Smooth muscle cell (in vitro differentiated cells): ENCODE measurements around the gene DSCAM. TPM values are rescaled to one million over a fixed set of nuclear protein-coding genes. Genes with fewer than 3 reads are reported as not detected.

Source experiments
- DNase-seq: peaks from one replicate; lab custom pipeline; 2025; ENCODE audit not compliant: unreplicated experiment; lab: John Stamatoyannopoulos, UW
- H2AFZ ChIP-seq: fragments of 200-600 bp; sonication (generic); 2 replicates; pipeline ENCODE4 v1.6.0; 2016; ENCODE audit warnings: antibody characterized with exemption, low read depth, mild to moderate bottlenecking
- H3F3A ChIP-seq: fragments of 200-600 bp; sonication (generic); 2 replicates; pipeline ENCODE4 v1.6.0; 2017; ENCODE audit warnings: antibody characterized with exemption, low read depth
- H3K27ac ChIP-seq: fragments of 200-600 bp; sonication (generic); 2 replicates; pipeline ENCODE4 v1.5.1; 2016; ENCODE audit warnings: low read depth, mild to moderate bottlenecking
- H3K27me3 ChIP-seq: fragments of 200-600 bp; sonication (generic); 2 replicates; pipeline ENCODE4 v1.6.1; 2016; ENCODE audit warnings: low read depth, mild to moderate bottlenecking
- H3K36me3 ChIP-seq: fragments of 200-600 bp; sonication (generic); 2 replicates; pipeline ENCODE4 v1.5.1; 2016; ENCODE audit warnings: low read depth
- H3K4me1 ChIP-seq: fragments of 200-600 bp; sonication (generic); 2 replicates; pipeline ENCODE4 v1.5.1; 2016; ENCODE audit warnings: low read depth
- H3K4me2 ChIP-seq: fragments of 200-600 bp; sonication (generic); 2 replicates; pipeline ENCODE4 v1.6.0; 2016; ENCODE audit warnings: mild to moderate bottlenecking
- H3K4me3 ChIP-seq: fragments of 200-600 bp; sonication (generic); 2 replicates; pipeline ENCODE4 v1.5.1; 2016; ENCODE audit warnings: mild to moderate bottlenecking
- H3K79me2 ChIP-seq: fragments of 200-600 bp; sonication (generic); 2 replicates; pipeline ENCODE4 v1.6.0; 2016; ENCODE audit warnings: low read depth, mild to moderate bottlenecking
- H3K9ac ChIP-seq: fragments of 200-600 bp; sonication (generic); 2 replicates; pipeline ENCODE4 v1.6.0; 2016; ENCODE audit warnings: low read depth
- H3K9me3 ChIP-seq: fragments of 200-600 bp; sonication (generic); replicated peaks from 2 replicates; pipeline ENCODE4 v1.5.1; 2016; ENCODE audit warnings: low read depth
- H4K20me1 ChIP-seq: fragments of 200-600 bp; sonication (generic); 2 replicates; pipeline ENCODE4 v1.6.0; 2016; ENCODE audit warnings: low read depth
- CTCF ChIP-seq: fragments of 200-600 bp; sonication (generic); IDR thresholded peaks from 2 replicates; pipeline ENCODE4 v1.5.1; 2017; ENCODE audit warnings: borderline replicate concordance, mild to moderate bottlenecking, antibody characterized with exemption; ENCODE audit not compliant: insufficient read depth, poor library complexity, severe bottlenecking
- whole genome bisulfite sequencing: methylation state at CpG from one replicate; pipeline ENCODE4 v1.1.7; 2016; ENCODE audit warnings: low lambda C conversion rate; 5-methylcytosine and 5-hydroxymethylcytosine counted together
- polyA plus RNA-seq: library from polyadenylated mRNA; unstranded; fragments of >200 nt; fragmentation: Nextera tagmentation; extraction: Ambion mirVana; gene quantifications from 2 replicates; pipeline ENCODE4 v1.2.1, GENCODE V29; 2016
- total RNA-seq: library from RNA; depleted of rRNA; stranded (reverse); fragments of >200 nt; gene quantifications from 2 replicates; pipeline ENCODE4 v1.2.3, GENCODE V29; 2014

Gene DSCAM
- total and polyA plus RNA-seq, 2 experiments from 2014 or later: not detected

- Histone ChIP-seq H3K27me3 (no peaks in the 10 kb centered on the region), H3F3A (no peaks in the 10 kb centered on the region), H3K27ac (no peak overlapping the region), H3K9me3 (no peaks in the 10 kb centered on the region), H3K9ac (no peak overlapping the region), H3K4me2 (no peak overlapping the region), H3K36me3 (no peaks in the 10 kb centered on the region), H2AFZ (no peak overlapping the region), H4K20me1 (no peaks in the 10 kb centered on the region), H3K79me2 (no peaks in the 10 kb centered on the region), H3K4me3 (no peak overlapping the region), H3K4me1 (no peaks in the 10 kb centered on the region)
- DNase-seq: no peak
- 95% methylated on average over 19 of the region's 19 CpGs for WGBS
- no peak for TF ChIP-seq CTCF
These were observed 862.5 kb downstream of the DSCAM start for GRCh38 chr21:39984286-39984991.

- no peaks in the 10 kb centered on the region for H4K20me1 ChIP-seq
- no peaks in the 10 kb centered on the region for H3F3A ChIP-seq
- no peaks in the 10 kb centered on the region for H3K79me2 ChIP-seq
- no peak overlapping the region for H2AFZ ChIP-seq
- H3K4me1 ChIP-seq: no peaks in the 10 kb centered on the region
- no peak for DNase-seq
- H3K27ac ChIP-seq: no peak overlapping the region
- TF ChIP-seq CTCF: no peak
- no peaks in the 10 kb centered on the region for H3K36me3 ChIP-seq
- H3K9ac ChIP-seq: no peak overlapping the region
- 79% methylated on average over 6 of the region's 6 CpGs for WGBS
- H3K9me3 ChIP-seq: no peaks in the 10 kb centered on the region
- H3K4me3 ChIP-seq: no peak overlapping the region
- H3K4me2 ChIP-seq: no peak overlapping the region
- H3K27me3 ChIP-seq: no peaks in the 10 kb centered on the region
These were observed 866.6 kb downstream of the DSCAM start for GRCh38 chr21:39980241-39980820.

GRCh38 chr21:39979321-39979720, 867.6 kb downstream of the DSCAM start:
- H2AFZ ChIP-seq: no peak overlapping the region
- H3K9ac ChIP-seq: no peak overlapping the region
- no peak overlapping the region for H3K4me2 ChIP-seq
- H4K20me1 ChIP-seq: no peaks in the 10 kb centered on the region
- no peaks in the 10 kb centered on the region for H3F3A ChIP-seq
- 89% methylated on average over 8 of the region's 8 CpGs for WGBS
- no peaks in the 10 kb centered on the region for H3K36me3 ChIP-seq
- H3K9me3 ChIP-seq: no peaks in the 10 kb centered on the region
- H3K4me3 ChIP-seq: no peak overlapping the region
- no peaks in the 10 kb centered on the region for H3K4me1 ChIP-seq
- TF ChIP-seq CTCF: no peak
- DNase-seq: no peak
- H3K79me2 ChIP-seq: no peaks in the 10 kb centered on the region
- H3K27ac ChIP-seq: no peak overlapping the region
- H3K27me3 ChIP-seq: no peaks in the 10 kb centered on the region

- Histone ChIP-seq H3F3A (no peaks in the 10 kb centered on the region), H3K4me3 (no peak overlapping the region), H4K20me1 (no peaks in the 10 kb centered on the region), H3K36me3 (no peaks in the 10 kb centered on the region), H3K4me1 (no peaks in the 10 kb centered on the region), H2AFZ (no peak overlapping the region), H3K9me3 (no peaks in the 10 kb centered on the region), H3K4me2 (no peak overlapping the region), H3K27ac (no peak overlapping the region), H3K79me2 (no peaks in the 10 kb centered on the region), H3K9ac (no peak overlapping the region), H3K27me3 (no peaks in the 10 kb centered on the region)
- no peak for TF ChIP-seq CTCF
- no peak for DNase-seq
- 65% methylated on average over 5 of the region's 5 CpGs for WGBS
These were observed 870.2 kb downstream of the DSCAM start for GRCh38 chr21:39976800-39977199.
